ENCODE results near the gene OLFM3. TPM values are rescaled to one million over a fixed set of nuclear protein-coding genes. Genes with fewer than 3 reads are reported as not detected.
A peak's percentile ranks its signal among the peaks of the same experiment; 100 is the strongest.

OLFM3 gene
- total RNA-seq, 1 experiment from 2014 or later = not detected

DNA sequence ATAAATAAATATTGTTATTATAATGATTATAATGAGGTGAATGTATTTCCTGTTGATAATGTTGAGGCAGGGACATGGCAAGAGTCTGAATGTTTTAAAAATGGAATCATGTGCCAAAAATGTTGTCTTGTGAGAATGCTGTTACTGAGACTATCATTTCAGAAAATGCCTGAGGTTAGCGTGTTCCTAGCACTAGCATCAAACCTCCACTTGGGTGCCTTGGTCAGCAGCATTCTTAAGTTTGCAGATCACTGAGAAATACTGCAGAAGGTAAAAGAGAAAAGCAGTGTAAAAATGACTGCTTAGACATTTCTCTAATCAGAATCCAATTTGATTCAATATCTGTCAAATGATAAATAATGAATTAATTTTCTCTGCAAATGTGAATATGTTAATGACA, 50.8 kb downstream of the OLFM3 start:
- no peak for DNase-seq (ENCODE audit: low read depth)

DNA sequence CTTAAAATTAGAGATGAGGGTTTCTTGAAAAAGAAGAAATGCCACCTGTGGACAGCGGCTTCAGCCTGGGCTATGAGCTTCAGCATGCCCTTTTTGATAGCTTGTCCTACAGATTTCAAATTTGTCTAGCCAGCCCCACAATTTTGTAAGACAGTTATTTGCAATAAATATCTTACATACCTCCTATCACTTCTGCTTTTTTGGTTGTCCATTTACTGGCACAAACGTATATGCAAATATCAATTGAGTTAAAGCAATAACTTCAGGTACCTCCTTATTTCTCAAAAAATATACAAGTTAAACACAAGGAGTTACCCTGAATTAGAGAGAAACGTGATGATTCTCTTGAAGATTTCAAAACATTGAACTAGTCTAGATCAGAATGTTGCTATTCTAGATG, 53.5 kb downstream of the OLFM3 start:
- no peak for DNase-seq (ENCODE audit: low read depth)

DNA sequence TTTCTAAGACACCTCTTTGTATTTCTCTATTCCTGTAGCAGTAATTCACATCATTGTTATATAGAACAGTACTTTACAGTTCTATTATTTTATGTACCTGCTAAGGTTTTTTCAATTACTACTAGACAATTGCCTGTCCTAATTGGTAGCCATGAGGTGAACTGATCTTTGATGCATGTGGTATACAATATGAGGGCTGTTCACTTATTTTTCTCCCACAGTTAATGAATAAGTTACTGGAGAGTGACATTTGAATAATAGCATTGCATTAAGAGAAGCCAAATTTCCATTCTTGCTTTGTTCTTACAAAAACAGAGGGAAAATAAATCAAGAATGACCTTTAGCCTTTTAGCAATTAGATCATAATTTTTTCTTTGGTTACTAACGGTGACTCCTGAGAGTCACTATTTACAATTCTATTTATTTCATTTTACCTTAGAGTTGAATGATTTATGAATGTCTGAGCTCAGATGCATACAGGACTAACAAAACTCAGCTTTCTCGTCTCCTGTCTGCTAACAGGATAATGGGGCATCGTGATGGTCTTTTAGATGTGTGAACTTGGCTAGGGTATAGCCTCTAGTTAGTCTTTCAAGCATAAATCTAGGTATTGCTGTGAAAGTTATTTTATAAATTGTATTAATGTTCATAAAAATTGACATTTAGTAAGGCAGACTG, 54.1 kb downstream of the OLFM3 start:
- DNase-seq (ENCODE audit: low read depth) = no peak

DNA sequence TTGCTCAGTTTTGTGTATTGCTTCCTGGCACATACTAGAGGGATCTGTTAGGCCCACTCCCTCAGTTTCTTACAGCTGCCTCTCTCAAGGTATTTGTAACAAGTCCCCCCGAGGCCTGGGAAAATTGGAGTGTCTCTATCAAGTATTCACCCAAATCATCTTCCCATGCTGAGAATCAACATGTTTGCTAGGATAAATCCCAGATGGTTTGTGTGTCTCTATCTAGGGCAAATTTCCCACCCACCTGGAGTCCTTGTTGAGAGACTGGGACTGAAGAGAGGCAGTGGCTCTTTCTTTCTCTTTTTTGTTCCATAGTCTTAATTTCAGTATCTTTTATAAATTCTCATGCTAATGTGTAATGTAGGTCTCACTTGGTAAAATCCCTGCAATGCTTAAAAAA, 58.0 kb downstream of the OLFM3 start:
- DNase-seq (ENCODE audit: low read depth) = no peak

DNA sequence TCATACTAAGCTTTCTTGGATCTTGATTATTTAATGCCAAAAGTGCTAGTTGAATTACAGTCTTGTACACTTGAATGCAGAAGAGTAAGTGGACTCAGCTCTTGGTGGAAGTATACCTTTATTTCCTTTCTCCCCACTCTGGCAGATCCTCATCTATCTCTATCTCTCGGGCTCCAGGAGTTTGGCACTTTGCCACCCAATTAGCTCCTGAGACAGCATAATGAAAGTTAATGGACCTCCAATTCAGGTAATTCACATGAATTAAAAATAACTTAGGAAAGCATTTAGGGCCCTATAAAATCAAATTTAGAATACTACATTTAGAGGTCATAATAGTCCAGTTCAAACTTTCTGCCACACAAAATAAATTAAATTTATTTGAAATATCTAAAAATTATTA, 67.4 kb downstream of the OLFM3 start:
- DNase-seq (ENCODE audit: low read depth) = no peak

DNA sequence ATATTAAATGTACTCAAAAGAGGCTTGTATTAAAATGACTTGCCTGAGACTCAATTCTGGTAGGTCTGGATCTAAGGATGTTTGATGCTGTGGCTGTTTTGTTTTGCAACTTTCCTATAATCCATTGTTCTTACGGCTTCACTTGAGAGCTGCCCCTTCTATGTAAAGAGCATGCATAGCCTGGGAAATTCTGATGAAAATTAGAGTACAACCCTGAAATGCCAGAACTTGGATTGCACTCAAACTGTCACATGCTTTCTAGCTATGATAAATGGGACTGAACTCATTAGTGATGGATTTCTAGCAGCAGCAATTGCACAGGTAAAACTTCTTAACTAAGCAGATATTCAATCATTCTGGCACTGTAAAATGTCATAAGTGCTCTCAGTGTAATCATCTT, 67.9 kb downstream of the OLFM3 start:
- DNase-seq (ENCODE audit: low read depth) = no peak

DNA sequence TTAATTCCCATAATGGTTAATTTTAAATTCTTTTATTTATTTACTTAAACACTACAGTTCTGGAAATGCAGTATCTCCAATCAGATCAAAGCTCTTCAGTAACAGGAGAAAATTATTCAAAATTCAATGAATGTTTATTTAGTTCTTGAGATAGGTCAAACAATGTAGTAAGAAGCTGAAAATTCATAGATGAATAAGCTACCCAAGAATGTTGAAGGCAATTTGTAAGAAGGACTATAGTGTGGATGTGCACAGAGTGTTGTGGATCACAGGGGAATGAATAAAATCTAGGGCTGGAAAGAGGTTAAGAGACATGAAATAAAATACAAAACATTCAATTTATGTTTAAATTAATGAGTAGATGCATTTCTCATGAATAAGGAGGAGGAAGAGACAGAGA, 72.0 kb downstream of the OLFM3 start:
- DNase-seq (ENCODE audit: low read depth) = no peak

DNA sequence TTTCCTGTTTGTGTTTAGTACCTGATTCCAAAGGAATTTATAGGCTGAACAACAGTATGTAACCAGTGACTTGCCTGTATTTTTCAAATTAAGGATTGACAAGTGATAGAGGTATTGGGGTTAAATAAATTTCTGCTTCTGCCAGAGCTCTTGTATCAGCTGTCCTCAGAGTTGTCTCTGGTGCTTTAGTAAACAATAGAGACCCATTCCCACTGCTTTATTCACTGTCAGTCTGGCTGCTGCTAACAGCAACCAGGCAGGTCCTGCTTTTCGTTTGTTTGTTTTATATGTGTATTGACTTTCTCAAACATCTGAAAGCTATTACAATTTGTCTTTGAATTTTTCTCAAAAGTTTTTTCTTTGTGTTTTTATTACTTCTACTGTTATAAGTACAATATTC, 76.1 kb downstream of the OLFM3 start:
- DNase-seq (ENCODE audit: low read depth) = no peak

DNA sequence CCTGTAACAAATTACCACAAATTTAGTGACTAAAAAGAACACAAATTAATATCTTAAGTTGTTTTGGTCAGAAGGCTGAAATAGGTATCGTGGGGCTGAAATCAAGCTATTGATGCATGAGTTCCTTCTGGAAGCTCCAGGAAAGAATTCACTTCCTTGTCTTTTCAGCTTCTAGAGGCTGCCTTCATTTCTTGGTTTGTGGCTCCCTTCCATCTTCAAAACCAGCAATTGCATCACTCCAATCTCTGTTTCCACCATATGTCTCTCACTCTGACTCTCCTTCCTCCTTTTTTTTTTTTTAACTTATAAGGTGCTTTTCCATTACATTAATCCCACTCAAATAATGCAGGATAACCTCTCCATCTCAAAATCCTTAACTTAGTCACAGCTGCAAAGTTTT, 78.4 kb downstream of the OLFM3 start:
- DNase-seq (ENCODE audit: low read depth) = no peak

DNA sequence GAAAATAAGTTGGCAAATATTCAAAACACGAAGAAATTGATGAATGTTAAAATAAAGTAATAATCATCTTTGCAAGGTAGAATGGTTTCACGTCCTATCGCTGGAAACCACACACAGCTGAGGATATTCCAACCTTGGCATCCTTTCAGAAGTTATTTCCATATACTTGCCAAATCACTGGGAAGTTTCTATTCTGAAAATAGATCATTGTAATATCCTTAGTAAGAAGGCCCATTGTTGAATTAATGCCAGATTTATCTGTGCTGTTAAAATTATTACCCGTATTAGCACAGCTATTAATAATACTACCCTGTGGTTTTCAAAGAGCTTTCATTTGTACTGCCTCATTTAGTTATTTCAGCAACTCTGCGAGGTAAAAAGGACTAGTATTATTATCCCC, 81.1 kb downstream of the OLFM3 start:
- no peak for DNase-seq (ENCODE audit: low read depth)

DNA sequence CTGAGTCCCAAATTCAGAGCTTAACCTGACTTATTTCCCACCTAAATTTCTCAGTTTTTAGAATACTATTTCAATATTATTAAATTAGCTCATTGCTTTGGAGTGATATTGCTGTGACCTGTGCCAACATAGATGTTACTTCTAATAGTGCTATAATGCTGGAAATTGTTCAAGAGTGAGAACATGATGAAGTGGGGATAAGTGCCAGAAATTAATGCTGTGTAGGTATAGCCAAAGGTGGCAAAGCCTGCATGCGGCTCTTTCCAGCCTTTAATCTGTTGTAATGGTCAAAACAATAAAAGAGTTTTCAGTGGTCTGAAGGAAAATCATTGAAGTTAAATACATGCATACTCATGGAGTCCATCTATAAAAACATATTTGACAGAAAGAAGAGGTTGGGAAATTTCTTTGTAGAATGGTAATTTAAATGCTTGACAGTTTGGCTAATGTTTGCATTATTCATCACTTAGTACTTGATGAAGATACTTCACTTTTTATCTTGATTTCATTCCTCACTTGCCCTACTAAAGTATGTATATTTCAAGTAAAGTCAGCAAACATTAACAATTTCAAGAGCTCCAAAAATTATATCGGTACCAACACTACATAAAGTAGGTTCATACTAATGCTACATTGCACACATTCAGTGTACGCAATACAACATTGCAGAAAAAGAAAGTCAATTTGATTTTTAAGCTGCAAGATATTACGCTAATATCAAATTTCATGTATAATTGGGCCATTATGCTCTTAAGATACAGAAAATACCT, 82.1 kb downstream of the OLFM3 start:
- DNase-seq (ENCODE audit: low read depth) = no peak

DNA sequence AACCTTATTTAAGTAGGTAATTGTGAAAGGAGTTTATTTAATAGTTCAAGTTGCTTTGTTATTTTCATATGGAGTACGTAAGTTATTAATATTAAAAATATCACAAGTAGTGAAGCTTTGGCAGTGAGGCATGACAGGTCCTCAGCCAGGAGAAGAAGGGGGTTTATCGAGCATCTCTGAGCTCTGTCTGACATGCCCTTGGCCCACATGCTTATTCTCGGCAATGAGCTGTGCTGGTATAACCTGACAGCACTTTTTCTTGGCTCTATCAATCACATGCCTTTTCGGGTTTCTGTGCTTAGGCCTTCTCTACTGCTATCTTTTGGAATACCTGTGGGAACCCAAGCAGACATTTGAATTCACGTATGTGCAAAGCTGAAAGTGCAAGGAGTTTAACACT, 84.8 kb downstream of the OLFM3 start:
- DNase-seq (ENCODE audit: low read depth) = no peak

DNA sequence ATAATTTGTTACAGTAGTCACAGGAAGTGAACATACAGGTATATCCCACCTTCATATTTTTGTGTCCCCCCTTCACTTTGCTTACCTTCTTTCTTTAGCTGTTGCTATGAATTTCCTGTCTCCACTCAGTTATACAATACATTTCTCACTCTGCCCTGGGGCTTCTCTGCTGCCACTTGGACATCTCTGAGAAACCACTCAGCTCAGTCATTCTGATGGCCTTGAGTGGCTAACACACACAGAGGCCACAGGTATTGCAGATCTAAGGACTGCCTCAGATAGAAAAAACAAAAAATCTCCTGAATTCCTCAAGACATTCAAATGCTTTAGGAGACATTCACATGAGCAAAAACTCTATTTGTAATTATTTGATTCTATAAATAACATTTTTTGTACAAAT, 87.7 kb downstream of the OLFM3 start:
- DNase-seq (ENCODE audit: low read depth) = no peak

DNA sequence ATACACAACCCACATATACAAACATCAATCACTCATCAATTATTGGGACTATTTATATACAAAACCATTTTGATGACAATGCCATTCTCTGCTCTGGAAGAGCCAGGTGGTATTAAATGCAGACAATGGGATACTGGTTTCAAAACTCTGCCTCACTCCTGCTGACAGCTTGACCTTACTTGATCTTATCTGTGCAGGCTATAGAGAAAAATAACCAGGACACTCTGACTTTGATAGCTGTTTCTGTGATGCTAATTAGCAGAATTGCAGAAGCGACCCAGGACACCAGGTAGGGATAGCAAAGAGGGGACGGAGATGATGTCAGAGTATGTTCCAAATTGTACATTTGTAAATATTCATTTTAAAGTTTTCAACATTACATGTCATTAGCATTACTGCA, 89.5 kb downstream of the OLFM3 start:
- DNase-seq (ENCODE audit: low read depth) = no peak

DNA sequence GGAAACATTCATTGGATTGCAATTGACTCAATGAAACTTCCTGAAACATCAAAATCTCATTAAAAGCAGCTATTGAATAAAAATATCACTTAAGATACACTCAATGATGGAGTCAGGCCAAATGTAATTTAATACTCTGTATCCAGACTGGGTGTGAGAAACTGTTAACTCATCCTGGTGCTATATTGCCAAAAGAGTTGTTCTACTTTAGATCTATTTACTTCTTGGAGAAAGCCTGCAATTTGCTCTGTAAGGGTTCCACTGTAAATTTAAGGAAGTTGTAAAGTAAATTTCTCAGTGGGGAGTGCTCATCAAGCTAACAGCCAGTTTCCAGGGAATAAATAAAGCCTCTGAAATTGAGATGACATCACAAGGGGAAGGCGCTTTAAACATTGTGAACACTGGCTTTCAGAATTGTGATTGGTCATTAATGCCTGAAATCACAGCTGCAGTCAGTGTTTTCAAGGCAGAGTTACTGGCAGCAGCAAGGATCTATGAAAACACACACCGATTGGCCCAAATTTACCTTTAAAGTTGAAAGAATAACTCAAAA, 91.4 kb downstream of the OLFM3 start:
- DNase-seq (ENCODE audit: low read depth) = no peak

DNA sequence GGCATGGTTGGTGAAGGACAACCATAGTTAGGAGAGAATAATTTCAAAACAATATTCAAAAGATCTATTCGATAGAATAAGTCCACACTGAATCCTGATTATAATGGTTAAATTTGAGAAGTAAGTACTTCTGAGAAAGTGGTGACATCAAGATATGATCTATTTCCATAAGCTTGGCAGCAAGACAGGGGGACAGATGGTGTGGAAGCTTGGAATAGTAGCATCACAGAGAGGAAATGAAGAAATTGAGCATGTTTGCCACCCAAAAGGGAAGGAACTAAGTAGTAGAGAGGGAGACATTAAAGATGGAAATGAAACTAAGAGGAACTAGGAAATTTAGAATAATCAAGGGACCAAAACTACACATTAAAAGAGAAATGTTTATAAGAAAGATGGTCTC, 94.5 kb downstream of the OLFM3 start:
- no peak for DNase-seq (ENCODE audit: low read depth)

DNA sequence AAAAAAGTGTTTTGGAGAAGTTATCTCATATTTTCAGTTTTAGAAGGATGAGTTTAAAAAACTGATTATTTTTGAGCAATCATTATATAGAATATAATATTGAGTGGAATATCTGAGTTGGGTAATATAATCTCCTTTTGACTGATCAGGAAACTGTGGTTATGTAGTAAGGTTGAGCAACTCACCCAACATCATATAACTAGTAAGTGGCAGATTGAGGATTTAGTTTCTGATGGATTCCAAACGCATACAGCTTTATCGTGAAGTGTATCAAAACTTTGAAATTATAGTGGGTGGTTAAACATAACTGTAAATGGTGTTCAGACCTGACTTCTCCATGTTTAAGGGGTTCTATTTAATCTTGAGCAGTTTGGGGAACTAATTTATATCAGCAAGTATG, 98.6 kb downstream of the OLFM3 start:
- no peak for DNase-seq (ENCODE audit: low read depth)

DNA sequence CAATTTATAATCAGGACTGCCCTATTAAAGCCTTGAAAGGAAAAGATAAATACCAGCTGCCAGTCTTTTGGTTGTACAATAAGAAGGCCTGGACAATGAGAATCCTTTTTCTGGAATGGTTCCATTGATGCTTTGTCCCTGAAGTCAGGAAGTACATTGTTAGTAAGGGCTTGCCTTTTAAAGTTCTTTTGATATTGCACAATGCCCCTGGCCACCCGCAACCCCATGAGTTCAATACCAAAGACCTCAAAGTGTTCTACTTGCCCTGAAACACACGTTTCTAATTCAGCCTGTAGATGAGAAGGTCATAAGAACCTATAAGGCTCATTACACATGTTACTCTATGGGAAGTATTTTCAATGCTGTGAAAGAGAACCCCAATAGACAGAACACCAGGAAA, 112.1 kb downstream of the OLFM3 start:
- no peak for DNase-seq (ENCODE audit: low read depth)

DNA sequence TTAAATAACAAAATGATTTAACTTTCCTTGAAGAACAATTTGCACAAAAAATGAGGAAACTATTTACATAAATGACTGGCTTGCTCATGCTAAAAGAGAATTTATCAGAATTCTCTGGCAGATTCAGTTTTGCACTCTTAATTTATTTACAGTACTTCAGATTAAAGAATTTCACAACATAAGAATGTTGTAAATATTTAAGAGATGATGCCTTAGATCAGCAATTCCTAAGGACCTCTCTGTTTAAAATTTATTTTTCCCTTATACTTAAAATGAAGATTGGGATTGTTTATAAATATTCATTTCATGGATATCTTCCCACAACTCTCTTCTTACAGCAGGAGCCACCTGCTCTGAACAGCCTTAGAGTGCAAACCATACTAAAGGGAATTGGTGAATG, 120.8 kb downstream of the OLFM3 start:
- no peak for DNase-seq (ENCODE audit: low read depth)

DNA sequence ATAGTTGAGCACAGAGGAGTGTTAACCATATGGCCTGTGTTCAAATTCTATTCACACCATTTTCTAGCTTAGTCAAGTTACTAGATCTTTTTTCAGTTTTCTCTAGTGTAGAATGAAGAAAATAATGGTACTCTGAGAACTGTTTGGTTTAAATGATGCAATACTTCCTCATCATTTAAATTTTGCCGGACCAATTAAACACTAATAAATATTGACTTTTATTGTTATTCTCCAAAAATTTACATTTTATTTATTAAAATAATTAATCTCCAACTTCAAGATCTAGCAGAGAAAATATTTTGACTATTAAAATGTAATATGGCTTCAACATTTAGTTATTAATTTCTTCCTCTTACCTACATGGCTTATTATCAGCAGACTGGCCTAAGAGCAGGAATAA, 123.1 kb downstream of the OLFM3 start:
- no peak for DNase-seq (ENCODE audit: low read depth)

DNA sequence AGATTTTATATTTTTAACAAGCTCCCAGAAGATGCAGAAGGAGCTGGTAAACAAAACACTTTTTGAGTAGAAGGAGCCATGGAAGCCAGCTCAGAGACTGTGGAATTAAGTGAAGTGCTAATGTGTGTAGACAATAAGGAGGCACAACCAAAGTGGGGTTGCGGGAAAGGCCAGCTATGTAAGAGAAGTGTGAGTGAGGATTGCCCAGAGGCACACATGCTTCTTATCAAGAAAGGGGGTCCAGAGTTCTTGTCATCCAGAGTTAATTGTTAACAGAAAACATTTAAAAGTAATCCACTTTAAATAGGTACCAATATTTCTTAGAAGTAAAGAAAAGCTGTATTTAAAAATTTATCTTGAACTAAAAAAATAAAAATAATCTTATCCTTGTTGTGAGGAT, 136.8 kb downstream of the OLFM3 start:
- no peak for DNase-seq (ENCODE audit: low read depth)

DNA sequence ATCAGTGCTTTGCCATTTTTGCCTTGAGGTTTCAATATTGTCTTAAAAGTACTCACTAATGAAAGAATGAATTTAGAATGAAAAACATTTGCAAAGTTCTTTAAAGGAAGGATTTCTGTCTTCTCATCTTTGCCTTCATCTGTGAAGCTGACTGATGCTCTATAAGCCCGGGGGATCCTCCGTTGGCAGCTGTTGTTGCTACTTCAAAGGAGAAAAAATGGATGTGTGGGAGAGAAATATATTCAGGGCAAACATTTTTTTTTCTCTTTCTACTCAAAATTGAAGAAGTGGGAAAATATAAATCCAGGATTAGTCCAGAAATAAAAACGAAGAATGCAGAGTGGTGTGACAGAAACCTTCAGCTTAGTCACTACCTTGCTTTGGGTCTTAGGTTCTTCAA, 142.5 kb downstream of the OLFM3 start:
- DNase-seq (ENCODE audit: low read depth) = no peak

DNA sequence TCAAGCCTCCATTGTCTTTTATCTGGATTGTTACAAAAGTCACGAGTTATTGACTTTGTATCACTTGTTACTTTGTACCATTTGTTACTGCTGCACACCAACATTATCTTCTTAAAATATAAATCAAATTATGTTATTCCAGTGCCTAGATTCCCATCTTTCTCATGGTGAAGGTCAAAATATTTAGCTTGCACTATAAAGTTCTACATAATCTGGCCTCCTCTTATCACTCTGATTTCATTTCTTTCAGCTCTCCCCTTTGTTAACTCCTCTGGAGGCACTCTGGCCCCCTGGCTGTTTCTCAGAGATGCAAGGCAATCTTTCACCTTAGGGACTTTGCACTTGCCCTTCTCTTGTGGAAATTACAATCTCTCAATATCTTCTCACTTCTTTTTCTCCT, 143.8 kb downstream of the OLFM3 start:
- no peak for DNase-seq (ENCODE audit: low read depth)

DNA sequence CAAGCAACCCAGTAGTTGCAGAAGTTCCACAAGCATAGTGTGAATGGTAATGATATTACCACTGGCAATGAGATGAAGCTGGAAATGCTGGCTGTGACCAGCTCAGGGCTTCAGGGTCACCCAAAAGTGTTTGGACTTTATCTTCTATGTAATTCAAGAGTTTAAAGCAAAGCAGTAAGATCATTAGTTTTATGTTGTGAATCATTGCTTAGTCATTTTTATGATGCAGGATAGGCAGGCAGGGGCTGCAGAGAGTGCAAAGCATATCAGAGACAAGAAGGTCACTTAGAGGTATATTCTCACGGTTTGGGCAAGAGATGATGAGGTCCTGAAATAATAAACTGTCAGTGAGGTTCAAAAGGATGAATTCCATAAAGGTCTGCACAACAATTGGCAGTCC, 147.4 kb downstream of the OLFM3 start:
- peak; percentile 1 for DNase-seq (ENCODE audit: low read depth)

Measured in M059J (cell line).